ENCODE data around the gene IL1F10. TPM values are rescaled to one million over a fixed set of nuclear protein-coding genes. Genes with fewer than 3 reads are reported as not detected.
A peak's percentile ranks its signal among the peaks of the same experiment; 100 is the strongest.

IL1F10 gene
- total and polyA plus RNA-seq, 2 experiments from 2014 or later = not detected

- H3K27ac ChIP-seq = no peak overlapping the region
- TF ChIP-seq, protein P1, sequence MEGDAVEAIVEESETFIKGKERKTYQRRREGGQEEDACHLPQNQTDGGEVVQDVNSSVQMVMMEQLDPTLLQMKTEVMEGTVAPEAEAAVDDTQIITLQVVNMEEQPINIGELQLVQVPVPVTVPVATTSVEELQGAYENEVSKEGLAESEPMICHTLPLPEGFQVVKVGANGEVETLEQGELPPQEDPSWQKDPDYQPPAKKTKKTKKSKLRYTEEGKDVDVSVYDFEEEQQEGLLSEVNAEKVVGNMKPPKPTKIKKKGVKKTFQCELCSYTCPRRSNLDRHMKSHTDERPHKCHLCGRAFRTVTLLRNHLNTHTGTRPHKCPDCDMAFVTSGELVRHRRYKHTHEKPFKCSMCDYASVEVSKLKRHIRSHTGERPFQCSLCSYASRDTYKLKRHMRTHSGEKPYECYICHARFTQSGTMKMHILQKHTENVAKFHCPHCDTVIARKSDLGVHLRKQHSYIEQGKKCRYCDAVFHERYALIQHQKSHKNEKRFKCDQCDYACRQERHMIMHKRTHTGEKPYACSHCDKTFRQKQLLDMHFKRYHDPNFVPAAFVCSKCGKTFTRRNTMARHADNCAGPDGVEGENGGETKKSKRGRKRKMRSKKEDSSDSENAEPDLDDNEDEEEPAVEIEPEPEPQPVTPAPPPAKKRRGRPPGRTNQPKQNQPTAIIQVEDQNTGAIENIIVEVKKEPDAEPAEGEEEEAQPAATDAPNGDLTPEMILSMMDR (IDR thresholded peaks at IDR 0.05; ENCODE audit: poor library complexity) = no peak
- no peak for TF ChIP-seq EZH2phosphoT487 (IDR thresholded peaks at IDR 0.05; ENCODE audit: low read depth, severe bottlenecking, unreplicated experiment)
- TF ChIP-seq EZH2 (IDR thresholded peaks at IDR 0.05; ENCODE audit: borderline replicate concordance) = no peak
- 28% methylated on average over 5 of the region's 5 CpGs for WGBS (ENCODE audit: low lambda C conversion rate, missing lambda C conversion rate)
- H2AFZ ChIP-seq = no peak overlapping the region
- no peak overlapping the region for H3K4me2 ChIP-seq
- no peak overlapping the region for H3K4me3 ChIP-seq
- no peaks in the 10 kb centered on the region for H3K9me3 ChIP-seq (ENCODE audit: low read depth)
- no peaks in the 10 kb centered on the region for H3K36me3 ChIP-seq (replicated peaks; ENCODE audit: insufficient read depth, low read depth)
- no peaks in the 10 kb centered on the region for H4K20me1 ChIP-seq (ENCODE audit: insufficient read depth, poor library complexity, severe bottlenecking)
- H3K79me2 ChIP-seq = no peaks in the 10 kb centered on the region
- no peaks in the 10 kb centered on the region for H3K4me1 ChIP-seq (ENCODE audit: insufficient read depth)
- no peaks in the 10 kb centered on the region for H3K9me2 ChIP-seq (replicated peaks; ENCODE audit: insufficient read depth)
- DNase-seq (ENCODE audit: low spot score) = no peak
- no peaks in the 10 kb centered on the region for H3K27me3 ChIP-seq
Measured at GRCh38 chr2:113068706-113069485, 1.1 kb downstream of the IL1F10 start.

GRCh38 chr2:113069676-113070605 lies 2.2 kb downstream of the IL1F10 start:
- no peaks in the 10 kb centered on the region for H3K27me3 ChIP-seq
- H3K4me1 ChIP-seq (ENCODE audit: insufficient read depth) = no peaks in the 10 kb centered on the region
- H4K20me1 ChIP-seq (ENCODE audit: insufficient read depth, poor library complexity, severe bottlenecking) = no peaks in the 10 kb centered on the region
- DNase-seq (ENCODE audit: low spot score) = peak; percentile 0
- no peaks in the 10 kb centered on the region for H3K9me2 ChIP-seq (replicated peaks; ENCODE audit: insufficient read depth)
- H3K9me3 ChIP-seq (ENCODE audit: low read depth) = no peaks in the 10 kb centered on the region
- H3K79me2 ChIP-seq = no peaks in the 10 kb centered on the region
- H3K27ac ChIP-seq = no peak overlapping the region
- TF ChIP-seq EZH2 (IDR thresholded peaks at IDR 0.05; ENCODE audit: borderline replicate concordance) (no peak), EZH2phosphoT487 (IDR thresholded peaks at IDR 0.05; ENCODE audit: low read depth, severe bottlenecking, unreplicated experiment) (no peak)
- TF ChIP-seq, protein P1 (IDR thresholded peaks at IDR 0.05; ENCODE audit: poor library complexity) = no peak
- H3K4me2 ChIP-seq = no peak overlapping the region
- H3K4me3 ChIP-seq = no peak overlapping the region
- WGBS (ENCODE audit: low lambda C conversion rate, missing lambda C conversion rate) = 97% methylated on average over 4 of the region's 4 CpGs
- H2AFZ ChIP-seq = no peak overlapping the region
- no peaks in the 10 kb centered on the region for H3K36me3 ChIP-seq (replicated peaks; ENCODE audit: insufficient read depth, low read depth)

GRCh38 chr2:113070606-113070975 lies 2.8 kb downstream of the IL1F10 start:
- WGBS (ENCODE audit: low lambda C conversion rate, missing lambda C conversion rate) = 79% methylated on average over 1 of the region's 1 CpG
- H3K36me3 ChIP-seq (replicated peaks; ENCODE audit: insufficient read depth, low read depth) = no peaks in the 10 kb centered on the region
- H3K9me3 ChIP-seq (ENCODE audit: low read depth) = no peaks in the 10 kb centered on the region
- H3K9me2 ChIP-seq (replicated peaks; ENCODE audit: insufficient read depth) = no peaks in the 10 kb centered on the region
- H3K4me2 ChIP-seq = no peak overlapping the region
- H3K79me2 ChIP-seq = no peaks in the 10 kb centered on the region
- no peak overlapping the region for H3K27ac ChIP-seq
- TF ChIP-seq EZH2 (IDR thresholded peaks at IDR 0.05; ENCODE audit: borderline replicate concordance) = no peak
- TF ChIP-seq, protein P1 (IDR thresholded peaks at IDR 0.05; ENCODE audit: poor library complexity) = no peak
- no peak for TF ChIP-seq EZH2phosphoT487 (IDR thresholded peaks at IDR 0.05; ENCODE audit: low read depth, severe bottlenecking, unreplicated experiment)
- no peaks in the 10 kb centered on the region for H3K4me1 ChIP-seq (ENCODE audit: insufficient read depth)
- no peaks in the 10 kb centered on the region for H3K27me3 ChIP-seq
- no peak overlapping the region for H2AFZ ChIP-seq
- H3K4me3 ChIP-seq = no peak overlapping the region
- DNase-seq (ENCODE audit: low spot score) = no peak
- H4K20me1 ChIP-seq (ENCODE audit: insufficient read depth, poor library complexity, severe bottlenecking) = no peaks in the 10 kb centered on the region

Data from hepatocyte (in vitro differentiated cells).